Ishikawa (cell line): ENCODE data around the gene NPTXR.
A peak's percentile ranks its signal among the peaks of the same experiment; 100 is the strongest.

ENCODE experiments used
- CEBPB ChIP-seq: IDR thresholded peaks from 2 replicates; pipeline ENCODE4 v1.6.1; 2012
- CREB1 ChIP-seq: IDR thresholded peaks from 2 replicates; pipeline ENCODE4 v1.6.1; 2012; ENCODE audit warnings: low read depth
- EGR1 ChIP-seq: IDR thresholded peaks from 2 replicates; pipeline ENCODE4 v1.6.1; 2012
- EP300 ChIP-seq: IDR thresholded peaks from 2 replicates; pipeline ENCODE4 v1.6.1; 2012; ENCODE audit warnings: borderline replicate concordance
- FOXM1 ChIP-seq: IDR thresholded peaks from 2 replicates; pipeline ENCODE4 v1.6.1; 2012; ENCODE audit warnings: low read depth, borderline replicate concordance
- MAX ChIP-seq: IDR thresholded peaks from 2 replicates; pipeline ENCODE4 v1.6.1; 2012
- NFIC ChIP-seq: IDR thresholded peaks from 2 replicates; pipeline ENCODE4 v1.6.1; 2012
- RAD21 ChIP-seq: IDR thresholded peaks from 2 replicates; pipeline ENCODE4 v1.6.1; 2012; ENCODE audit warnings: low read depth
- REST ChIP-seq: IDR thresholded peaks from 2 replicates; pipeline ENCODE4 v1.6.1; 2012; ENCODE audit warnings: low read depth, mild to moderate bottlenecking
- TAF1 ChIP-seq: IDR thresholded peaks from 2 replicates; pipeline ENCODE4 v1.6.1; 2012; ENCODE audit warnings: low read depth, mild to moderate bottlenecking
- TCF12 ChIP-seq: IDR thresholded peaks from 2 replicates; pipeline ENCODE4 v1.6.1; 2012; ENCODE audit warnings: low read depth
- TEAD4 ChIP-seq: IDR thresholded peaks from 2 replicates; pipeline ENCODE4 v1.6.1; 2012
- USF1 ChIP-seq: IDR thresholded peaks from 2 replicates; pipeline ENCODE4 v1.6.1; 2012
- YY1 ChIP-seq: IDR thresholded peaks from 2 replicates; pipeline ENCODE4 v1.6.1; 2012; ENCODE audit warnings: low read depth
- ZBTB7A ChIP-seq: IDR thresholded peaks from 2 replicates; pipeline ENCODE4 v1.6.1; 2012; ENCODE audit warnings: low read depth

NPTXR gene

GRCh38 chr22:38826386-38826785 lies 17.4 kb downstream of the NPTXR start:
- TF ChIP-seq NFIC (no peak), YY1 (no peak), TEAD4 (no peak), CREB1 (no peak), ZBTB7A (no peak), RAD21 (no peak), FOXM1 (no peak), USF1 (no peak), TAF1 (no peak), TCF12 (no peak), REST (no peak), MAX (no peak), CEBPB (no peak), EGR1 (no peak)

GRCh38 chr22:38824585-38824984 lies 19.2 kb downstream of the NPTXR start:
- peak; percentile 30; the same call in 1 of the 2 replicates for TF ChIP-seq RAD21
- peak; percentile 28; the same call in 1 of the 2 replicates for TF ChIP-seq TEAD4
- no peak for TF ChIP-seq EGR1
- TF ChIP-seq TCF12: no peak
- peak; percentile 95 for TF ChIP-seq REST
- no peak for TF ChIP-seq CREB1
- TF ChIP-seq YY1: no peak

- no peak for TF ChIP-seq TAF1
- no peak for TF ChIP-seq CREB1
- TF ChIP-seq REST: no peak
- TF ChIP-seq FOXM1: no peak
- no peak for TF ChIP-seq MAX
- no peak for TF ChIP-seq USF1
These were observed 20.2 kb downstream of the NPTXR start for GRCh38 chr22:38823637-38824036.

GRCh38 chr22:38823076-38823475 lies 20.8 kb downstream of the NPTXR start:
- TF ChIP-seq CEBPB (no peak), REST (no peak), FOXM1 (no peak), MAX (no peak), RAD21 (no peak), TAF1 (no peak), EP300 (no peak), ZBTB7A (no peak), USF1 (no peak), NFIC (no peak), TEAD4 (no peak), YY1 (no peak), CREB1 (no peak), EGR1 (no peak)
